Nephron (organoid): ENCODE measurements around the gene DZANK1.

Source experiments
- H3K27ac Mint-ChIP-seq, 3 experiments: 2 replicates each; pipeline ENCODE4 v1.8.0; 2020; ENCODE audit warnings: mixed read lengths in 3 of 3, mild to moderate bottlenecking in 2 of 3, moderate library complexity in 1 of 3
- H3K27me3 Mint-ChIP-seq: 2 replicates; pipeline ENCODE4 v1.8.0; 2021; ENCODE audit warnings: low read depth, mild to moderate bottlenecking, moderate library complexity, mixed read lengths
- H3K36me3 Mint-ChIP-seq: 2 replicates; pipeline ENCODE4 v1.8.0; 2020; ENCODE audit warnings: low read depth, mixed read lengths
- H3K4me1 Mint-ChIP-seq: 2 replicates; pipeline ENCODE4 v1.8.0; 2020; ENCODE audit warnings: mixed read lengths
- H3K4me3 Mint-ChIP-seq, 3 experiments: 2 replicates each; pipeline ENCODE4 v1.8.0; 2020; ENCODE audit warnings: mild to moderate bottlenecking in 3 of 3, mixed read lengths in 3 of 3, moderate library complexity in 2 of 3
- H3K9me3 Mint-ChIP-seq: 2 replicates; pipeline ENCODE4 v1.8.0; 2020; ENCODE audit warnings: mixed read lengths
- TF ChIP-seq, protein P1 (sequence below), 3 experiments: fragments of 200-600 bp; sonication (generic); IDR thresholded peaks; one replicate each; pipeline ENCODE4 v1.5.0; 2021; ENCODE audit warnings: antibody characterized with exemption in 3 of 3; ENCODE audit not compliant: unreplicated experiment in 3 of 3

DZANK1 gene

DNA sequence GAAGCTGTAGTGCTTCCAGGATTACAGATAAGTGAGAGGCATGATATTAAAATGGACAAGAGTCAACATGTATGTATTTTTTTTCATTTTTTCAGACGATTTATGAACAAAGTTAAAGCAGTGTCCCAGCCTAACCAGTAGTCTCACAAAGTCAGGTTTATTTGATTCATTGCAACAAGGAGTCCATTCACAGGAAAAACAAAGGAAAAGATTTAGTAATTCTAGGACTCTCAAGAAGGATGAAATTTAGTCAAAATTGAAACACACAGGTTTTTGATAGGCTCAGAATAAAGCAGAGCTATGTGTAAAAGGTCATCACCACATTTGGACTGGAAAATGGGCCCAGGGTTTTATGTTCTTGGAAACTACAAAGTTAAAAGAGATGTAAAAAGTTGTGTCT is 94.5 kb downstream of the DZANK1 start:
- Mint-ChIP-seq H3K36me3 (no peaks in the 10 kb centered on the region), H3K4me3 (no peak overlapping the region)
- TF ChIP-seq, protein P1, sequence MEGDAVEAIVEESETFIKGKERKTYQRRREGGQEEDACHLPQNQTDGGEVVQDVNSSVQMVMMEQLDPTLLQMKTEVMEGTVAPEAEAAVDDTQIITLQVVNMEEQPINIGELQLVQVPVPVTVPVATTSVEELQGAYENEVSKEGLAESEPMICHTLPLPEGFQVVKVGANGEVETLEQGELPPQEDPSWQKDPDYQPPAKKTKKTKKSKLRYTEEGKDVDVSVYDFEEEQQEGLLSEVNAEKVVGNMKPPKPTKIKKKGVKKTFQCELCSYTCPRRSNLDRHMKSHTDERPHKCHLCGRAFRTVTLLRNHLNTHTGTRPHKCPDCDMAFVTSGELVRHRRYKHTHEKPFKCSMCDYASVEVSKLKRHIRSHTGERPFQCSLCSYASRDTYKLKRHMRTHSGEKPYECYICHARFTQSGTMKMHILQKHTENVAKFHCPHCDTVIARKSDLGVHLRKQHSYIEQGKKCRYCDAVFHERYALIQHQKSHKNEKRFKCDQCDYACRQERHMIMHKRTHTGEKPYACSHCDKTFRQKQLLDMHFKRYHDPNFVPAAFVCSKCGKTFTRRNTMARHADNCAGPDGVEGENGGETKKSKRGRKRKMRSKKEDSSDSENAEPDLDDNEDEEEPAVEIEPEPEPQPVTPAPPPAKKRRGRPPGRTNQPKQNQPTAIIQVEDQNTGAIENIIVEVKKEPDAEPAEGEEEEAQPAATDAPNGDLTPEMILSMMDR (IDR thresholded peaks at IDR 0.05; ENCODE audit: unreplicated experiment in 3 of 3): no peak

DNA sequence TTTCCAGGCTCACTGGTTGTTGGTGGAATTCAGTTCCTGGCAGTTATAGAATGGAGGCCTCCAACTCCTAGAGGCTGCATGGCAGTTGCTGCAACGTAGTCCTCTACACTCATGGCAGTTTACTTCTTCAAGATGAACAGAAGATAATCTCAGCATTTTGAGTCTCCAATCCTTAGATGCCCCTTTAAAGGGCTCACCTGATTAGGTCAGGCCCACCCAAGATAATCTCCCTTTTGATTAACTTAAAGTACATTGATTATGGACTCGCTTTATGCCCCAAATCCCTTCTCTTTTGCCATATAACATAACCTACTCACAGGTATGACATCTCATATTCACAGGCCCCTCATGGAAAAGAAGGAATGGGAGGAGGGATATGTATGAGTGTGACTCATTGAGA is 102.1 kb downstream of the DZANK1 start:
- peaks cover 4% of the 10 kb centered on the region for H3K9me3 Mint-ChIP-seq
- no peaks in the 10 kb centered on the region for H3K36me3 Mint-ChIP-seq
- TF ChIP-seq, protein P1 (IDR thresholded peaks at IDR 0.05; ENCODE audit: unreplicated experiment in 3 of 3): no peak
- H3K4me1 Mint-ChIP-seq: no peaks in the 10 kb centered on the region
- no peak overlapping the region for H3K4me3 Mint-ChIP-seq
- peaks cover 4% of the 10 kb centered on the region for H3K27me3 Mint-ChIP-seq
- H3K27ac Mint-ChIP-seq: no peak overlapping the region

More for the DNA sequence above, 94.5 kb downstream of the DZANK1 start:
- Mint-ChIP-seq H3K4me1 (no peaks in the 10 kb centered on the region), H3K27me3 (no peaks in the 10 kb centered on the region), H3K9me3 (peaks cover 3% of the 10 kb centered on the region), H3K27ac (no peak overlapping the region)

DNA sequence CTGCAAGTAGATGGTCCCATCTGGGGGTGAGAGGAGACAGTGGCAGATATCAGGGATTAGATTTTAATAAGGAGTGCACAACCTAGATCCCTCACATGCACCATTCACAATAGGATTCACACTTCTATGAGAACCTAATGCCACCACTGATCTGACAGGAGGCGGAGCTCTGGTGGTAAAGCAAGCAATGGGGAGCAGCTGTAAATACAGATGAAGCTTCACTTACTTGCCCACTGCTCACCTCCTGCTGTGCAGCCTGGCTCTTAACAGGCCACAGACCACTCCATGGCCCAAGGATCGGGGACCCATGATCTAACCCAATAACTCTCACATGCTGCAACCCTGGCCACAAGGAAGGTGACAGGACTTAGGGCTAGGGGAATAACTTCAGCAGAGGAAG is 103.1 kb downstream of the DZANK1 start:
- Mint-ChIP-seq H3K9me3 (peaks cover 4% of the 10 kb centered on the region), H3K27me3 (peaks cover 4% of the 10 kb centered on the region), H3K36me3 (no peaks in the 10 kb centered on the region), H3K27ac (no peak overlapping the region), H3K4me1 (no peaks in the 10 kb centered on the region), H3K4me3 (no peak overlapping the region)
- TF ChIP-seq, protein P1 (IDR thresholded peaks at IDR 0.05; ENCODE audit: unreplicated experiment in 3 of 3): no peak

DNA sequence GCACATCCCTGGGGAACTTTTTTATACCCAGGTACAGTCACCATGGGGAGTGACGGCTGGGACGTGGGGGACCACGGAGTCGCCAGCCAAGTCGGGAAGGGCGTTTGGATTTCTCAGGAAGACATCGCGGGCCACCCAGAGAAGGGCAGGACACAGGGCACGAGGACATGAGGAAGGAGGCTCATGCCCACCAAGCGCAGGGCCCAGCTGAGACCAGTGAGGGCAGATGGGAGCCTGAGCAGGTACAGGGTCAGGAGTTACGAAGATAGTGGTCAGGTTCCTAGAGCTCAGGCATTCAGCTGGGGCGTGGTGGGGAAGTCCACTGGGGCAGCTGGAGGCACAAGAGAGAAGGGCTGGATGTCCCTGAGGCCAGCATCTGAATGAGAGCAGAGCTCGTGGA is 103.9 kb downstream of the DZANK1 start:
- no peaks in the 10 kb centered on the region for H3K4me1 Mint-ChIP-seq

GRCh38 chr20:18361678-18362077 is 105.2 kb downstream of the DZANK1 start:
- Mint-ChIP-seq H3K27ac (no peak overlapping the region), H3K4me3 (no peak overlapping the region), H3K4me1 (no peaks in the 10 kb centered on the region), H3K9me3 (peaks cover 7% of the 10 kb centered on the region), H3K27me3 (peaks cover 4% of the 10 kb centered on the region), H3K36me3 (no peaks in the 10 kb centered on the region)
- TF ChIP-seq, protein P1 (IDR thresholded peaks at IDR 0.05; ENCODE audit: unreplicated experiment in 3 of 3): no peak

More for the DNA sequence above, 103.9 kb downstream of the DZANK1 start:
- peaks cover 4% of the 10 kb centered on the region for H3K27me3 Mint-ChIP-seq
- TF ChIP-seq, protein P1 (IDR thresholded peaks at IDR 0.05; ENCODE audit: unreplicated experiment in 3 of 3): no peak
- H3K27ac Mint-ChIP-seq: no peak overlapping the region
- no peak overlapping the region for H3K4me3 Mint-ChIP-seq
- no peaks in the 10 kb centered on the region for H3K36me3 Mint-ChIP-seq
- peaks cover 4% of the 10 kb centered on the region for H3K9me3 Mint-ChIP-seq

- TF ChIP-seq, protein P1 (IDR thresholded peaks at IDR 0.05; ENCODE audit: unreplicated experiment in 3 of 3): no peak
- H3K4me3 Mint-ChIP-seq: no peak overlapping the region
- H3K27ac Mint-ChIP-seq: peak overlapping the region in 2 of 3 experiments; percentile 2 to 30
- peaks cover 4% of the 10 kb centered on the region for H3K27me3 Mint-ChIP-seq
- H3K36me3 Mint-ChIP-seq: no peaks in the 10 kb centered on the region
- peaks cover 5% of the 10 kb centered on the region for H3K9me3 Mint-ChIP-seq
- H3K4me1 Mint-ChIP-seq: no peaks in the 10 kb centered on the region
Measured at GRCh38 chr20:18360635-18361034, 106.2 kb downstream of the DZANK1 start.
